ENCODE measurements around the gene ANK3. TPM values are rescaled to one million over a fixed set of nuclear protein-coding genes. Genes with fewer than 3 reads are reported as not detected.

ANK3 gene
- total and polyA plus RNA-seq, 2 donors (not counting 3 experiments of a cell fraction or from before 2014, with no cell fraction given), result 0.88 to 8.5 TPM

- peak; percentile 89 for TF ChIP-seq GATA2 (IDR thresholded peaks at IDR 0.05; ENCODE audit: insufficient read depth, insufficient read length, low read depth, low read length)
- TF ChIP-seq POLR2AphosphoS5 (IDR thresholded peaks at IDR 0.05; ENCODE audit: insufficient read depth, low read depth, low read length), result peak; percentile 33
- TF ChIP-seq FOS (IDR thresholded peaks at IDR 0.05; ENCODE audit: borderline replicate concordance, insufficient read depth, low read length), result peak; percentile 87
- no peak for TF ChIP-seq POLR2A (IDR thresholded peaks at IDR 0.05; ENCODE audit: low read depth, low read length)
- TF ChIP-seq JUN (IDR thresholded peaks at IDR 0.05; ENCODE audit: borderline replicate concordance, insufficient read depth, insufficient read length, low read depth), result peak; percentile 51
- TF ChIP-seq CTCF (IDR thresholded peaks at IDR 0.05; ENCODE audit: extremely low read depth in 1 of 2, insufficient read depth in 1 of 2, low read depth in 1 of 2, low read length in 2 of 2), result no peak
- peak overlapping the region; percentile 93 for H3K4me2 ChIP-seq (ENCODE audit: insufficient read depth, low read length)
- no peaks in the 10 kb centered on the region for H3K9me3 ChIP-seq (replicated peaks; ENCODE audit: control insufficient read depth, insufficient read depth, low read length)
- ChIA-PET POLR2A (no interaction called here), CTCF (interaction anchor here (0.6 to 3.9 kb wide), 12 partner anchors 11 to 121 kb away, joined by 3 to 16 read pairs (median 5); no protein-coding TSS in a partner anchor)
- no peaks in the 10 kb centered on the region for H3K27me3 ChIP-seq (ENCODE audit: control insufficient read depth in 2 of 2, insufficient read depth in 2 of 2, low read length in 2 of 2)
- H3K9ac ChIP-seq (replicated peaks; ENCODE audit: extremely low read depth, insufficient read depth, low read length), result peak overlapping the region; percentile 46
- H2AFZ ChIP-seq (ENCODE audit: low read depth, low read length), result peak overlapping the region; percentile 78
- TSS peak; percentile 22 for BruUV-seq (replicated peaks)
- no peaks in the 10 kb centered on the region for H4K20me1 ChIP-seq (replicated peaks; ENCODE audit: control insufficient read depth, extremely low read depth, insufficient read depth, low read length)
- intact Hi-C loops (cut with micrococcal nuclease) (no loop called here), dilution Hi-C loops (cut with MboI; ENCODE audit: extremely low pct_ligation_motif_present, low sequenced_read_pairs) (no loop called here)
- H3K4me3 ChIP-seq (replicated peaks in 1 of 3; ENCODE audit: insufficient read depth in 1 of 3, low read depth in 1 of 3, low read length in 3 of 3), result peak overlapping the region in 1 of 3 experiments; percentile 5
- peak overlapping the region; percentile 94 for H3K27ac ChIP-seq (ENCODE audit: insufficient read depth, low read depth, low read length)
- peak; percentile 64 for FAIRE-seq
- no peaks in the 10 kb centered on the region for H3K36me3 ChIP-seq (ENCODE audit: control insufficient read depth in 2 of 2, extremely low read depth in 1 of 2, insufficient read depth in 2 of 2, low read length in 2 of 2)
- peaks cover 39% of the 10 kb centered on the region for H3K4me1 ChIP-seq (ENCODE audit: control insufficient read depth, extremely low read depth, insufficient read depth, low read length)
- peak; percentile 75 for DNase-seq (ENCODE audit: low read depth, low spot score)
- H3K9me1 ChIP-seq (replicated peaks; ENCODE audit: control insufficient read depth, extremely low read depth, insufficient read depth, low read length), result no peaks in the 10 kb centered on the region
- no peaks in the 10 kb centered on the region for H3K79me2 ChIP-seq (ENCODE audit: control insufficient read depth, insufficient read depth, low read length)
Measured at GRCh38 chr10:60312818-60313588, 76.7 kb downstream of the ANK3 start.
